ENCODE measurements around the gene SCT.

SCT gene

GRCh38 chr11:643366-643765 is 16.4 kb upstream of the SCT start:
- no peak for DNase-seq

DNA sequence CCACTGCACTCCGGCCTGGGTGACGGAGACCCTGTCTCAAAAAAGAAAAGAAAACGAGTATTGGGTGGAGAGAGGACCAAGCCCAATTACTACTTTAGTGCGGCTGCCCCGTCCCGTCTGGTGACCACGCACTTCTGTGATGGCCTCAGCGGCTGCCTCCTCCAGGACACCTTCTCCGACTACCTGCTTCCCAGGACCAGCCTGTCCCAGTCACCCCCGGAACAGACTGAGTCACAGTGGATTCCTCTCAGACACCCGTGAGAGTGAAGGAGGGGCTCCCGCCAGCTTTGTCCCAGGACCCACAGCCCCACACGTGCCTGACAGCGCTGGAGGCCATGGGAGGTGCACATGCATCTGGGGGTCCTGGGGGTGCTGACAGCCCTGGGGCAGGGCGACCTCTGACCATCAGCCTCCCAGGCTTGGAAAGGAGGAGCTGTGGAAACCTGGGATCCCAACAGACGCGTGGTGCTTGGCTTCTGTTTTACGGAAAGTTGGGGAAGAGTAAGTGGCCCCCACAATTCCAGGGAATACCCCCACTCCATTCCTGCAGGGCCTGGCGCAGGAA is 14.9 kb upstream of the SCT start:
- DNase-seq, result no peak

GRCh38 chr11:640021-640706 is 13.2 kb upstream of the SCT start:
- DNase-seq, result no peak

DNA sequence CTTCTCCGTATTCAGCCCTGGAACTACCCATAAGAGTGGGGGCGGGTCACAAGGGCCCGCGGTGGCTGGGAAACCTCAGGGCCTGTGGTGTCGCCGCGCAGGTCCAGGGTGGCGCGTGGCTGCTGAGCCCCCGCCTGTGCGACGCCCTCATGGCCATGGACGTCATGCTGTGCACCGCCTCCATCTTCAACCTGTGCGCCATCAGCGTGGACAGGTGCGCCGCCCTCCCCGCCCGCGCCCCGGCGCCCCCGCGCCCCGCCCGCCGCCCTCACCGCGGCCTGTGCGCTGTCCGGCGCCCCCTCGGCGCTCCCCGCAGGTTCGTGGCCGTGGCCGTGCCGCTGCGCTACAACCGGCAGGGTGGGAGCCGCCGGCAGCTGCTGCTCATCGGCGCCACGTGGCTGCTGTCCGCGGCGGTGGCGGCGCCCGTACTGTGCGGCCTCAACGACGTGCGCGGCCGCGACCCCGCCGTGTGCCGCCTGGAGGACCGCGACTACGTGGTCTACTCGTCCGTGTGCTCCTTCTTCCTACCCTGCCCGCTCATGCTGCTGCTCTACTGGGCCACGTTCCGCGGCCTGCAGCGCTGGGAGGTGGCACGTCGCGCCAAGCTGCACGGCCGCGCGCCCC is 12.5 kb upstream of the SCT start:
- DNase-seq, result no peak

GRCh38 chr11:638631-639331 is 11.8 kb upstream of the SCT start:
- no peak for DNase-seq

DNA sequence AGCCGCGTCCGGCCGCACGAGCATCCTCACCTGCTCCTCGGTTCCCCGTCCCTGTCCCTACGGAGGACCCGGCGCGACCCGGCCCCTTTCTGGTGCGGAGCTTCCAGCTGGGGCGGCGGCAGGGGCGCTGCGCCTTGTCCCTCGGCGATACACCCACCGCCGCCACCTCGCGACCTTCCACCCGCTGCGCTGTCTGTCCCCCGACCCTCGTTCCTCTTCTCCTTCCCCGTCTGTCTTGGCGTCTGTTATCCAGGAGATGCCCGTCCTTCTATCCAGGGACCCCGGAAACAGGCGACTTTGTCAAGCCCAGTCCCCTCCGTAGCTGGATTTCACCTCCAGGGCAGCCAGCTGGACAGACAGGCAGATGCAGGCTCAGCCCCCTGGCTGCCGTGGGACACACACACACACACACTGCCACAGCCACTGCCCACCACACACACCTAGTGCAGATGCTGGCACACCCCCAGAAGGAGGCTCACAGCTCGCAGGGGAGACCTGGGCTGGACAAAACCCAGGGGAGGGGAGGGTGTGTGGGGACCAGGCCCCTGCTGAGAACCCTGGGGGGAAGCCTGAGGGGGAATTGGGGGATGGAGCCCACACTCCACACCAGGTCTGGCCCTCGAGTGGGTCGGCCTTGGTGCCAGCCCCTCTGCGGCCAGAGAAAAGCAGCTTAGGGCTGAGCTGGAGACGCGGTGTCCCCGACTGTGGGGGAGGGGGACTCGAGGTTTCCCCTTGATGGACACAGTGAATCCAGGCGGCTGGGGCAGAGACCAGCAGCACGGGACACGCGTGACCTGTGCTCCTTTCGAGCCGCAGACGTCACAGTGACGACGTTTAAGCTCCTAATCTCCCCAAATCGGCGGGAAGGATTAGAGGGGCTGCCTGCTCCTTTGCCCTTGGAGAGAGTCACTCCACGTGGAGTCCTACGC is 10.9 kb upstream of the SCT start:
- DNase-seq, result no peak

DNA sequence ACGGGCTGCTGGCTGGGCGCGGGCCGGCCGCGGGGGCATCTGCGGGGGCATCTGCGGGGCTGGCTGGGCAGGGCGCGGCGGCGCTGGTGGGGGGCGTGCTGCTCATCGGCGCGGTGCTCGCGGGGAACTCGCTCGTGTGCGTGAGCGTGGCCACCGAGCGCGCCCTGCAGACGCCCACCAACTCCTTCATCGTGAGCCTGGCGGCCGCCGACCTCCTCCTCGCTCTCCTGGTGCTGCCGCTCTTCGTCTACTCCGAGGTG is 10.3 kb upstream of the SCT start:
- no peak for DNase-seq

DNA sequence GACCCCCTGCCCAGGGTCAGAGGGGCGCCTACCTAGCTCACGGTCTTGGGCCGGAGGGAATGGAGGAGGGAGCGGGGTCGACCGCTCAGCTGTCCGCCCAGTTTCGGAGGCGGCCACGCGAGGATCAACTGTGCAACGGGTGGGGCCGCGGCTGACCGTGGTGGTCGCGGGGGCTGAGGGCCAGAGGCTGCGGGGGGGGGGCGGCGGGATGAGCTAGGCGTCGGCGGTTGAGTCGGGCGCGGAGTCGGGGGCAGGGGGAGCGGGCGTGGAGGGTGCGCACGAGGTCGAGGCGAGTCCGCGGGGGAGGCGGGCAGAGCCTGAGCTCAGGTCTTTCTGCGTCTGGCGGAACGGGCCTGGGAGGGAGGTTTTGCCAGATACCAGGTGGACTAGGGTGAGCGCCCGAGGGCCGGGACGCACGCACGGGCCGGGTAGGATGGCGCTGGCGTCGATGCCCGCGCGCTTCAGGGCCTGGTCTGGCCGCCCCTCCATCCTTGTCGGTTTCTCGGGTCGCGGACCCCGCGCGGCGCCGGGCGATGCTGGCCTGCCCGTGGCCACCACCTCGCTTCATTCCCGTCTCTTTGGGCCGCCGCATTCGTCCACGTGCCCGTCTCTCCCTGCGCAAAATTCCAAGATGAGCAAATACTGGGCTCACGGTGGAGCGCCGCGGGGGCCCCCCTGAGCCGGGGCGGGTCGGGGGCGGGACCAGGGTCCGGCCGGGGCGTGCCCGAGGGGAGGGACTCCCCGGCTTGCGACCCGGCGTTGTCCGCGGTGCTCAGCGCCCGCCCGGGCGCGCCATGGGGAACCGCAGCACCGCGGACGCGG is 9.7 kb upstream of the SCT start, which contains the start of gene DRD4:
Gene DRD4, plus strand, starts transcription at position 759 of the 822 bp plus-strand sequence. Its CDS starts 36 bp downstream, at position 795.
- DNase-seq, result no peak

DNA sequence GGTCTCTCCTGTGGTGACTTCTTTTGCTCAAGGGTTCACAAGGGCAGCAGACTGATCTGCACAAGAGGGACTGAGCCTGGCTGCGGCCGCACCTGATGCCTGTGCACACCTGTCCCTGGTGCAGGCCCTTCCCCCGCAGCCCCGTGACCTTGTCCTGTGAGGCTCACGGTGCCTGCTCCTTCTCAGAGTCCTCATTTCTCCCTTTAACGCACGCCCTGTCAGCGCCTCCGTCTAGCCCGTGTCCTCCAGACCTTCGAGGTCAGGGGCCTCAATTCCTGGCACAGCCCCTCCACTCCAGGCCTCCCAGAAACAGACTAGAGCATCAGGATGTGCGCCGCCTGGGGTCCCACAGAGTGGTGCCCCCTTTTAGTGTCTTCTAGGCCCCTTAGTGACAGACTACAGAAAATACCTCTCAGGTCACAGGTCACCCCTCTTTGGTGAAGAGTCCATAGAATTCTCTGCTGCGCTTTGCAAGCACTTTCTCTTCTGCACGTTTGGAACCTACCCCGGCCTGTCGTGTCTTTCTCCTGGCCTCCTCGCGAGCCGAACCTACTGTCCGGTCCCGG is 9.0 kb upstream of the SCT start:
- DNase-seq, result no peak

DNA sequence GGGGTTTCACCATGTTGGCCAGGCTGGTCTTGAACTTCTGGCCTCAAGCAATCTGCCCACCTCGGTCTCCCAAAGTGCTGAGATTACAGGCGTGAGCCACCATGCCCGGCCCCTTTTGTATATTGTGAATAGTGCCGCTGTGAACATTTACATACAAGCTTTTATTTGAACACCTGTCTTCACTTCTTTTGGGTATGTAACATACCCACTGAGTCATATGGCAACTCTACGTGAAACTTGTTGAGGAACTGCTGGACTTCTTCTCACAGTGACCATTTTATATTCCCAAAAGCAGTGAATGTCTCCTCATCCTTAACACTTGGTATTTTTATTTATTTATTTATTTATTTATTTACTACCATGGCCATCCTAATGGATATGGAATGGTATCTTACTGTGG is 3.9 kb upstream of the SCT start:
- DNase-seq, result no peak

DNA sequence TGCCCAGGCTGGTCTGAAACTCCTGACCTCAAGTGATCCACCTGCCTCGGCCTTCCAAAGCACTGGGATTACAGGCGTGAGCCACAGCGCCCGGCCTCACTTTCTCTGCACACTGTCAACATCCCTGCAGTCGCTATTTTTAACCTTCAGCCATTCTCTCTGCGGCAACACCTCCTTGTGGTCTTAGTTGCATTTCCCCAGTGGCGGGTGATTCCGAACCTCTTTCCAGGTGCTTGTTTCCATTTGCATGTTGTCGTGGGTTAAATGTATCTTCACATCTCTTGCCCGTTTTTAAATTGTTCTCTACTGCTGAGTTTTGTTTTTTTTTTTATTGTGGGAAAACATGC is 2.2 kb upstream of the SCT start:
- DNase-seq, result no peak

- DNase-seq, result no peak
These were observed 1.1 kb upstream of the SCT start for GRCh38 chr11:628056-628455.

GRCh38 chr11:627308-627576 is 261 bp upstream of the SCT start:
- DNase-seq, result no peak

- DNase-seq, result no peak
These were observed 1.2 kb downstream of the SCT start for GRCh38 chr11:625636-626268.

DNA sequence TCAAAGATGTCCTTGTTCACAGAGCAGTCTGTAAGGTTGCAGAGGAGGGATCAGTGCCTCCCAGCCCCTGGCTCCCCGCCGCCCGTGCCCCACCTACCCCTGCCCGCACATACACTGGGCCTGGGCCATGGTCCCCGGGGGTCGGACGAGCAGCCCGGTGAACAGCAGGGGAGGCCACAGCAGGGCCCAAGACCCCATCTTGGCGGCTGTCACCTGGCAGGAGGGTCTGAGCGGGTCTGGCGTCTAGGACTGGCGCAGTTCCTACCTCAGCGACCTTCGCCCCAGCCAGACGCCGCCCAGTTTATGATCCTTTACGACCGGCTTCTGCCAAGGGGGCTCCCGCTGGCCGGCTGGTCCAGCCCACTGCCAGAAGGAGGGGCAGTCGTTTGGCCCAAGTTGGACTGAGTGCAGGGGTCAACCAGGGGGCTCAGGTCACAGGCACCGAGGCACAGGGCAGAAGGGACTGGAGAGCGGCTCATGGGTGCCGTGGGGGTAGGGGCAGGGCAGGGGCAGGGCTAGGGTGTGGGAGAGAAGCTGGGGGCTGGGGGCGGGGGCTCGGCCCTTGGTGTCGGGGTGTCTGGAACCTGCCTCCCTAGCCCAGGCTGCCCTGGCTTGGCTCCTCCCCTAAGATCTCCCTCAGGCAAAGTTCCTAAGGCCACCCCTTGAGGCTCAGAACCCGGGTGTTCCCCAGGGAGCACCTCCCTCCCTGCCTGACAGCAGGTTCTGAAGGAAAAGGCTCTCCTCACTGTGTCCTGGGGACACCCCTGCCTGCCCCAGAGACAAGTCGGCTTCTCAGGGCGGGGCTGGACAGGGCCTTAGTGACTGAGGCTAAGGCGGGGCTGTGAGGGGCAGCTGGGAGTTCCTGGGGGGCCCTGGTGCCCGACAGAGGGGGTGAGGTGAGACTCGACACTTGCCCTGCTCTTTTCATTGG is 2.0 kb downstream of the SCT start, which contains the start of gene CDHR5:
Gene CDHR5, minus strand, starts transcription at position 251 of the 931 bp plus-strand sequence. Its CDS starts 53 bp downstream, at position 198.
- DNase-seq, result no peak

- DNase-seq, result no peak
These were observed 2.8 kb downstream of the SCT start for GRCh38 chr11:623999-624704.

DNA sequence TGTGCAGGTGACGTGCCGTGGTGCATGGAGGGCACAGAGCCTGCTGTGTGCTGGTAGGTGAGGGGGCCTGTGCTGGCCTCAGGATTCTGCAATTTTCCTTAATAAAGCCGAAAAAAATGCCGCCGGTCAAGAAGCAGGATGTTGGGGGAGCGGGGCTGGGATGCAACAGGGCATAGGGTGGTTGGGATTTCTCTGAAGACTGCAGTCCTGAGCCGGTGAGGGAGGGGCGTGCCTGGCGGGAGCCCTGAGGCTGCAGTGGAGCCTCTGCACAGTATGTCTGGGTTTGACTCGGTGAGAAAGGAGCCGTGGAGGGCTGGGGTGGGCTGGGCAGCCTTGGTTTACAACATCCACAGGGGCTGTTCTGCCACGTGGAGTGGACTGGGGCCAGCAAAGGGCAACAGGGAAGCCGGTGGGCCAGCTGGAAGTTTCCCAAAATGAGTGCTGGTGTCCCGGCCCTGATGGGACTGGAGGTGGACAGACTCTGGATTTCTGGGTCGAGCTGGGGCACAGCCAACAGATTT is 3.6 kb downstream of the SCT start:
- no peak for DNase-seq

DNA sequence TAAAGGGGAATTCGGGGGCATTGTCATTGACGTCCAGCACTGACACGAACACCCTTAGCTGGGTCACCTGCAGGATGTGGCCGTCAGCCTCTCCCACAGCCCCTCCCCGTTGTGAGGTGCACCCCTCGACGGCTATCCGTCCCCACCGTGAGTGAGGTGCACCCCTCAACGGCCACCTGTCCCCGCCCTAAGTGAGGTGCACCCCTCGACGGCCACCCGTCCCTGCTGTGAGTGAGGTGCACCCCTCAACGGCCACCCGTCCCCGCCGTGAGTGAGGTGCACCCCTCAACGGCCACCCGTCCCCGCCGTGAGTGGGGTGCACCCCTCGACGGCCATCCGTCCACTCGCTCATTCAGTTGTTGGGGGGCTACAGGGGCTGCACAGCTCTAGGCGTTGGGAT is 5.1 kb downstream of the SCT start:
- no peak for DNase-seq
